A549 (cell line): ENCODE data around the gene NOL9. TPM values are rescaled to one million over a fixed set of nuclear protein-coding genes. Genes with fewer than 3 reads are reported as not detected.

ENCODE experiments used
- ATAC-seq, 2 experiments: fragments of 200-7000 bp in 1 of 2; fragments of >200 bp in 1 of 2; cut with Nextera tagmentation in 1 of 2; cut with Tn5 transposase in 1 of 2; 3 replicates each; pipeline versions ENCODE4 v1.8.0 to v1.9.1; 2018 to 2020; ENCODE audit warnings: mild to moderate bottlenecking in 1 of 2, moderate library complexity in 1 of 2
- CTCF ChIA-PET: fragments of 300-600 bp; sonication (Branson Sonifier 250); formaldehyde crosslinking; extraction: SDS; loops from one replicate; lab custom pipeline; 2021; ENCODE audit warnings: antibody characterized with exemption, inconsistent platforms; lab: Yijun Ruan, JAX
- POLR2A ChIA-PET: fragments of 350-600 bp; formaldehyde crosslinking; extraction: SDS; loops from one replicate; lab custom pipeline; 2021; ENCODE audit warnings: antibody characterized with exemption, inconsistent platforms; lab: Yijun Ruan, JAX
- DNase-seq, 2 experiments: peaks; one replicate each; pipeline versions ENCODE4 v3.0.0 to v3.0.0-alpha.2; 2011 to 2016; ENCODE audit warnings: low read depth in 1 of 2, low spot score in 1 of 2
- FAIRE-seq: peaks from 2 replicates; lab custom pipeline; 2011; peaks lifted over from hg19 to GRCh38; lab: Jason Lieb, UNC
- H3K27ac ChIP-seq, 2 experiments: fragments of >200 bp; sonication (Bioruptor Twin); formaldehyde crosslinking; 3 replicates each; pipeline ENCODE4 v1.5.1; 2016 to 2017
- H3K4me1 ChIP-seq: fragments of >200 bp; sonication (Bioruptor Twin); formaldehyde crosslinking; 3 replicates; pipeline ENCODE4 v1.6.1; 2016
- H3K4me2 ChIP-seq: fragments of >200 bp; sonication (Bioruptor Twin); formaldehyde crosslinking; 3 replicates; pipeline ENCODE4 v1.6.1; 2016
- H3K4me3 ChIP-seq: fragments of >200 bp; sonication (Bioruptor Twin); formaldehyde crosslinking; 3 replicates; pipeline ENCODE4 v1.5.1; 2016
- H3K9me3 ChIP-seq: fragments of >200 bp; sonication (Bioruptor Twin); formaldehyde crosslinking; 3 replicates; pipeline ENCODE4 v1.6.1; 2016
- BCL3 ChIP-seq: fragments of >200 bp; sonication (Bioruptor Twin); formaldehyde crosslinking; IDR thresholded peaks from 3 replicates; pipeline ENCODE4 v1.6.1; 2016
- CBX8 ChIP-seq: fragments of 200-600 bp; sonication (generic); IDR thresholded peaks from 2 replicates; pipeline ENCODE4 v1.6.1; 2016
- CEBPB ChIP-seq, 2 experiments: fragments of >200 bp in 1 of 2; sonication (Bioruptor Twin) in 1 of 2; formaldehyde crosslinking in 1 of 2; IDR thresholded peaks; 2 replicates each; pipeline ENCODE4 v1.6.1; 2012 to 2016
- CHD2 ChIP-seq: fragments of 150-350 bp; IDR thresholded peaks from 2 replicates; pipeline ENCODE4 v1.6.1; 2014; ENCODE audit warnings: low read length; ENCODE audit not compliant: partially characterized antibody
- CTCF ChIP-seq: fragments of >200 bp; sonication (Bioruptor Twin); formaldehyde crosslinking; IDR thresholded peaks from 3 replicates; pipeline ENCODE4 v1.5.1; 2016
- EHF ChIP-seq: fragments of 250-450 bp; sonication (Bioruptor Pico); IDR thresholded peaks from 2 replicates; pipeline ENCODE4 v1.5.0; 2020; ENCODE audit warnings: mild to moderate bottlenecking
- ELK1 ChIP-seq: fragments of 150-350 bp; IDR thresholded peaks from 2 replicates; pipeline ENCODE4 v1.6.1; 2014; ENCODE audit warnings: low read depth, mild to moderate bottlenecking, low read length
- EP300 ChIP-seq, 2 experiments: fragments of >200 bp; sonication (Bioruptor Twin); formaldehyde crosslinking; IDR thresholded peaks; 2 replicates in 1 of 2; 3 replicates in 1 of 2; pipeline ENCODE4 v1.6.1; 2016 to 2017
- ESRRA ChIP-seq: fragments of 150-350 bp; IDR thresholded peaks from 2 replicates; pipeline ENCODE4 v1.6.1; 2014; ENCODE audit warnings: mild to moderate bottlenecking, low read length, borderline replicate concordance
- FOSB ChIP-seq: fragments of 250-450 bp; sonication (Bioruptor Pico); IDR thresholded peaks from 2 replicates; pipeline ENCODE4 v1.5.0; 2020; ENCODE audit warnings: mild to moderate bottlenecking, moderate library complexity
- FOSL2 ChIP-seq, 2 experiments: fragments of 450-650 bp in 1 of 2; fragments of >200 bp in 1 of 2; sonication (Bioruptor Twin) in 1 of 2; formaldehyde crosslinking; IDR thresholded peaks; 2 replicates each; pipeline versions ENCODE4 v1.5.0 to v1.6.1; 2016 to 2020; ENCODE audit warnings: mild to moderate bottlenecking in 1 of 2, moderate library complexity in 1 of 2
- FOXS1 ChIP-seq: fragments of 250-450 bp; sonication (Bioruptor Pico); IDR thresholded peaks from 2 replicates; pipeline ENCODE4 v1.5.0; 2020; ENCODE audit warnings: mild to moderate bottlenecking, moderate library complexity
- HDAC2 ChIP-seq: fragments of 200-600 bp; sonication (generic); IDR thresholded peaks from 2 replicates; pipeline ENCODE4 v1.6.1; 2016
- HES2 ChIP-seq: fragments of >200 bp; sonication (Bioruptor Twin); formaldehyde crosslinking; IDR thresholded peaks from 2 replicates; pipeline ENCODE4 v1.6.1; 2016
- HOXA7 ChIP-seq: fragments of 250-450 bp; sonication (Bioruptor Pico); IDR thresholded peaks from 2 replicates; pipeline ENCODE4 v1.5.0; 2020; ENCODE audit warnings: mild to moderate bottlenecking, moderate library complexity
- JUN ChIP-seq, 2 experiments: fragments of >200 bp; sonication (Bioruptor Twin); formaldehyde crosslinking; IDR thresholded peaks; 2 replicates in 1 of 2; 3 replicates in 1 of 2; pipeline ENCODE4 v1.6.1; 2016 to 2017
- JUNB ChIP-seq: fragments of >200 bp; sonication (Bioruptor Twin); formaldehyde crosslinking; IDR thresholded peaks from 2 replicates; pipeline ENCODE4 v1.6.1; 2016
- KDM1A ChIP-seq: fragments of 200-600 bp; sonication (generic); IDR thresholded peaks from 2 replicates; pipeline ENCODE4 v1.6.1; 2016; ENCODE audit warnings: low read depth, mild to moderate bottlenecking
- MAFK ChIP-seq: fragments of 450-650 bp; IDR thresholded peaks from 2 replicates; pipeline ENCODE4 v1.6.1; 2014; ENCODE audit not compliant: partially characterized antibody
- MYC ChIP-seq: IDR thresholded peaks from 2 replicates; pipeline ENCODE4 v1.6.1; 2012; ENCODE audit warnings: mild to moderate bottlenecking, inconsistent platforms, low read length, improper control_type of control experiment, borderline replicate concordance
- NPAS2 ChIP-seq: fragments of 250-450 bp; sonication (Bioruptor Pico); IDR thresholded peaks from 2 replicates; pipeline ENCODE4 v1.8.0; 2022; ENCODE audit warnings: mild to moderate bottlenecking, moderate library complexity, borderline replicate concordance
- RAD21 ChIP-seq, 2 experiments: fragments of >200 bp in 1 of 2; sonication (Bioruptor Twin) in 1 of 2; formaldehyde crosslinking in 1 of 2; IDR thresholded peaks in 1 of 2; conservative IDR thresholded peaks in 1 of 2; 2 replicates in 1 of 2; 3 replicates in 1 of 2; pipeline ENCODE4 v1.6.1; 2012 to 2018; ENCODE audit warnings: inconsistent platforms in 1 of 2
- SREBF2 ChIP-seq: fragments of 450-650 bp; IDR thresholded peaks from 2 replicates; pipeline ENCODE4 v1.6.1; 2014; ENCODE audit warnings: mild to moderate bottlenecking, moderate library complexity
- ZC3H11A ChIP-seq: fragments of 450-650 bp; IDR thresholded peaks from 2 replicates; pipeline ENCODE4 v1.6.1; 2014; ENCODE audit warnings: antibody characterized with exemption, mild to moderate bottlenecking
- ZFP36 ChIP-seq: fragments of 450-650 bp; IDR thresholded peaks from 2 replicates; pipeline ENCODE4 v1.6.1; 2014; ENCODE audit warnings: borderline replicate concordance; ENCODE audit not compliant: partially characterized antibody
- WGBS: methylation state at CpG from one replicate; pipeline ENCODE4 v1.1.6; 2017; ENCODE audit errors: missing lambda C conversion rate; 5-methylcytosine and 5-hydroxymethylcytosine counted together
- polyA plus RNA-seq, 4 experiments: library from polyadenylated mRNA; depleted of rRNA in 3 of 4; stranded (reverse); fragments of >200 nt; fragmentation: RNase III in 1 of 4; extraction: RNeasy Plus Mini Kit Qiagen cat#74134 plus additional on column Dnase treatment in 1 of 4; gene quantifications; 2 replicates in 3 of 4; 3 replicates in 1 of 4; pipeline ENCODE4 v1.2.3, GENCODE V29; 2011 to 2017

NOL9 gene
- polyA plus RNA-seq, 2 of the 4 experiments (the other 2 are of a cell fraction): 4.4 to 19.3 TPM

GRCh38 chr1:6554907-6555778 is 830 bp upstream of the NOL9 start, which contains the start of gene TAS1R1:
Gene TAS1R1, plus strand, starts transcription at chr1:6555307. Its CDS starts 67 bp downstream, at chr1:6555374.
- DNase-seq: no peak
- ChIA-PET POLR2A (interaction anchor here (1.1 kb wide), 2 partner anchors 25 to 80 kb away, joined by 3 to 4 read pairs; partner anchors contain the start of gene ZBTB48), CTCF (interaction anchor here (0.6 to 3.9 kb wide), 37 partner anchors 8 to 170 kb away, joined by 3 to 27 read pairs (median 4); partner anchors contain the start of genes PLEKHG5, THAP3 and ZBTB48)
- Histone ChIP-seq H3K4me3 (peak within 1 kb of the TSS; percentile 96), H3K4me2 (peak within 1 kb of the TSS; percentile 80), H3K9me3 (no peaks in the 10 kb centered on the region), H3K4me1 (peaks cover 7% of the 10 kb centered on the region; the same call in 2 of the 3 replicates), H3K27ac (peak within 1 kb of the TSS; percentile 90 to 99)
- TF ChIP-seq MAFK (no peak), FOXS1 (CRISPR knock-in tag) (no peak), NPAS2 (CRISPR knock-in tag) (no peak), CTCF (no peak), HDAC2 (no peak), RAD21 (conservative IDR thresholded peaks at IDR 0.05 in 1 of 2, IDR thresholded peaks at IDR 0.05 in 1 of 2) (no peak), CEBPB (IDR thresholded peaks at IDR 0.05) (no peak), BCL3 (no peak)
- no peak for FAIRE-seq
- WGBS: 81% methylated on average over 16 of the region's 19 CpGs
- ATAC-seq: peak in 1 of 2 experiments; percentile 31; a peak in 3 of 6 replicates

GRCh38 chr1:6547301-6547700 is 7.0 kb downstream of the NOL9 start:
- FAIRE-seq: no peak
- ATAC-seq: 0 out of 6 replicates have a peak, but pooled peaks of 1 of the 2 experiments have one; percentile 30
- ChIA-PET POLR2A (interaction anchor here (0.6 kb wide), 1 partner anchor 36 kb away, joined by 3 read pairs; no protein-coding TSS in a partner anchor), CTCF (interaction anchor here (0.9 to 1.5 kb wide), 3 partner anchors 9 to 61 kb away, joined by 3 to 4 read pairs (median 3); no protein-coding TSS in a partner anchor)
- H3K4me1 ChIP-seq: no peaks in the 10 kb centered on the region
- WGBS: 75% methylated on average over 4 of the region's 4 CpGs
- H3K4me2 ChIP-seq: no peak overlapping the region
- no peak for TF ChIP-seq FOSB (CRISPR knock-in tag)
- TF ChIP-seq ZC3H11A: no peak
- TF ChIP-seq JUNB: no peak
- TF ChIP-seq SREBF2: no peak
- no peak for TF ChIP-seq HOXA7 (CRISPR knock-in tag)
- TF ChIP-seq ESRRA: no peak
- TF ChIP-seq CHD2: no peak
- no peak for TF ChIP-seq CEBPB (IDR thresholded peaks at IDR 0.05)
- TF ChIP-seq JUN (IDR thresholded peaks at IDR 0.05): no peak
- no peak for TF ChIP-seq EP300 (IDR thresholded peaks at IDR 0.05)
- H3K9me3 ChIP-seq: no peaks in the 10 kb centered on the region
- H3K4me3 ChIP-seq: no peak overlapping the region
- no peak overlapping the region for H3K27ac ChIP-seq
- DNase-seq: no peak

- FAIRE-seq (no peak), ATAC-seq (no peak), DNase-seq (no peak)
- no peak overlapping the region for H3K4me2 ChIP-seq
- no peaks in the 10 kb centered on the region for H3K9me3 ChIP-seq
- POLR2A ChIA-PET: no interaction called here
- H3K4me1 ChIP-seq: no peaks in the 10 kb centered on the region
- CTCF ChIA-PET: interaction anchor here (0.9 kb wide), 1 partner anchor 10 kb away, joined by 3 read pairs; no protein-coding TSS in a partner anchor
- WGBS: 90% methylated on average over 5 of the region's 5 CpGs
- H3K4me3 ChIP-seq: no peak overlapping the region
- no peak for TF ChIP-seq ZFP36
- TF ChIP-seq FOSL2 (IDR thresholded peaks at IDR 0.05): no peak
- no peak for TF ChIP-seq FOSL2 (CRISPR knock-in tag; IDR thresholded peaks at IDR 0.05)
- no peak for TF ChIP-seq MYC
- TF ChIP-seq CBX8: no peak
- TF ChIP-seq KDM1A: no peak
- TF ChIP-seq ELK1: no peak
- no peak for TF ChIP-seq HES2
- TF ChIP-seq EHF (CRISPR knock-in tag): no peak
- H3K27ac ChIP-seq: no peak overlapping the region
These were observed 8.0 kb downstream of the NOL9 start for GRCh38 chr1:6546326-6546725.
